ENCODE results near the gene RXRG.

RXRG gene

GRCh38 chr1:165456114-165456513, 11.2 kb upstream of the RXRG start:
- TF ChIP-seq, protein P1, sequence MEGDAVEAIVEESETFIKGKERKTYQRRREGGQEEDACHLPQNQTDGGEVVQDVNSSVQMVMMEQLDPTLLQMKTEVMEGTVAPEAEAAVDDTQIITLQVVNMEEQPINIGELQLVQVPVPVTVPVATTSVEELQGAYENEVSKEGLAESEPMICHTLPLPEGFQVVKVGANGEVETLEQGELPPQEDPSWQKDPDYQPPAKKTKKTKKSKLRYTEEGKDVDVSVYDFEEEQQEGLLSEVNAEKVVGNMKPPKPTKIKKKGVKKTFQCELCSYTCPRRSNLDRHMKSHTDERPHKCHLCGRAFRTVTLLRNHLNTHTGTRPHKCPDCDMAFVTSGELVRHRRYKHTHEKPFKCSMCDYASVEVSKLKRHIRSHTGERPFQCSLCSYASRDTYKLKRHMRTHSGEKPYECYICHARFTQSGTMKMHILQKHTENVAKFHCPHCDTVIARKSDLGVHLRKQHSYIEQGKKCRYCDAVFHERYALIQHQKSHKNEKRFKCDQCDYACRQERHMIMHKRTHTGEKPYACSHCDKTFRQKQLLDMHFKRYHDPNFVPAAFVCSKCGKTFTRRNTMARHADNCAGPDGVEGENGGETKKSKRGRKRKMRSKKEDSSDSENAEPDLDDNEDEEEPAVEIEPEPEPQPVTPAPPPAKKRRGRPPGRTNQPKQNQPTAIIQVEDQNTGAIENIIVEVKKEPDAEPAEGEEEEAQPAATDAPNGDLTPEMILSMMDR (IDR thresholded peaks at IDR 0.05; ENCODE audit: insufficient read depth, low read length, poor library complexity, severe bottlenecking): no peak
- no peak overlapping the region for H3K4me3 ChIP-seq (replicated peaks; ENCODE audit: low read depth, low read length)
- no peak for DNase-seq (ENCODE audit: extremely low read depth, insufficient read length)
- H3K27me3 ChIP-seq (replicated peaks; ENCODE audit: control insufficient read depth, insufficient read depth, low read length): no peaks in the 10 kb centered on the region; the same call in 1 of the 2 replicates
- no peaks in the 10 kb centered on the region for H3K36me3 ChIP-seq (ENCODE audit: control insufficient read depth, insufficient read depth, low read length)

DNA sequence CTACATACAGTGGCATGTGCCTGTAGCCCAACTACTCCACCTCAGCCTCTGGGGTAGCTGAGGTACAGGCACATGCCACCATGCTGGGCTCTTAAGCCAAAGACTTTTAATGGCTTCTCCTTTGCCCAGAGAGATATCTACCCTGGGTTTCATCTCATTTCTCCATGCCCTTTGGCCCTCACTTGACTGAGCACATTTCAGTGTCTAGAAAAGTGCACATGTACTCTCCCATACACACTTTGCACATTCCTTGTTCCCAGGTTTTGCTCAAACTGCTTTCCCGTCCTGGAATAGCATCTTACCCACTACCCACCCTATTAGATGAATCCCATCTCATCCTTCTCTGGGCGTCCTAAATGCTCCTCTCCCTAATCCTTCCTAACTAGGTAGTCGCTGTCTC, 10.2 kb upstream of the RXRG start:
- TF ChIP-seq, protein P1 (IDR thresholded peaks at IDR 0.05; ENCODE audit: insufficient read depth, low read length, poor library complexity, severe bottlenecking): no peak
- no peak overlapping the region for H3K4me3 ChIP-seq (replicated peaks; ENCODE audit: low read depth, low read length)
- no peak for DNase-seq (ENCODE audit: extremely low read depth, insufficient read length)
- H3K27me3 ChIP-seq (replicated peaks; ENCODE audit: control insufficient read depth, insufficient read depth, low read length): no peaks in the 10 kb centered on the region; the same call in 1 of the 2 replicates
- H3K36me3 ChIP-seq (ENCODE audit: control insufficient read depth, insufficient read depth, low read length): no peaks in the 10 kb centered on the region

- H3K4me3 ChIP-seq (replicated peaks; ENCODE audit: low read depth, low read length): no peak overlapping the region
Measured at GRCh38 chr1:165454091-165454610, 9.2 kb upstream of the RXRG start.

GRCh38 chr1:165452336-165453130, 7.6 kb upstream of the RXRG start:
- Histone ChIP-seq H3K36me3 (ENCODE audit: control insufficient read depth, insufficient read depth, low read length) (no peaks in the 10 kb centered on the region), H3K4me3 (replicated peaks; ENCODE audit: low read depth, low read length) (no peak overlapping the region), H3K27me3 (replicated peaks; ENCODE audit: control insufficient read depth, insufficient read depth, low read length) (no peaks in the 10 kb centered on the region; the same call in 1 of the 2 replicates)
- TF ChIP-seq, protein P1 (IDR thresholded peaks at IDR 0.05; ENCODE audit: insufficient read depth, low read length, poor library complexity, severe bottlenecking): no peak
- DNase-seq (ENCODE audit: extremely low read depth, insufficient read length): no peak

More at GRCh38 chr1:165454091-165454610, 9.2 kb upstream of the RXRG start:
- Histone ChIP-seq H3K36me3 (ENCODE audit: control insufficient read depth, insufficient read depth, low read length) (no peaks in the 10 kb centered on the region), H3K27me3 (replicated peaks; ENCODE audit: control insufficient read depth, insufficient read depth, low read length) (no peaks in the 10 kb centered on the region; the same call in 1 of the 2 replicates)
- TF ChIP-seq, protein P1 (IDR thresholded peaks at IDR 0.05; ENCODE audit: insufficient read depth, low read length, poor library complexity, severe bottlenecking): no peak
- no peak for DNase-seq (ENCODE audit: extremely low read depth, insufficient read length)

GRCh38 chr1:165451691-165452090, 6.8 kb upstream of the RXRG start:
- H3K36me3 ChIP-seq (ENCODE audit: control insufficient read depth, insufficient read depth, low read length): no peaks in the 10 kb centered on the region
- TF ChIP-seq, protein P1 (IDR thresholded peaks at IDR 0.05; ENCODE audit: insufficient read depth, low read length, poor library complexity, severe bottlenecking): no peak
- no peak overlapping the region for H3K4me3 ChIP-seq (replicated peaks; ENCODE audit: low read depth, low read length)
- DNase-seq (ENCODE audit: extremely low read depth, insufficient read length): no peak
- no peaks in the 10 kb centered on the region; the same call in 1 of the 2 replicates for H3K27me3 ChIP-seq (replicated peaks; ENCODE audit: control insufficient read depth, insufficient read depth, low read length)
